ENCODE measurements around the gene FADS2.

The FADS2 gene

GRCh38 chr11:61781585-61781984 lies 46.5 kb upstream of the FADS2 start:
- Mint-ChIP-seq H3K27ac (no peak overlapping the region), H3K4me3 (no peak overlapping the region), H3K36me3 (ENCODE audit: low read depth) (peaks cover 27% of the 10 kb centered on the region), H3K27me3 (ENCODE audit: low read depth, poor library complexity) (no peaks in the 10 kb centered on the region), H3K9me3 (no peaks in the 10 kb centered on the region), H3K4me1 (peaks cover 44% of the 10 kb centered on the region)
- no peak for TF ChIP-seq CTCF (IDR thresholded peaks at IDR 0.05)
- no peak for DNase-seq

GRCh38 chr11:61782299-61782698 lies 45.8 kb upstream of the FADS2 start:
- no peaks in the 10 kb centered on the region for H3K9me3 Mint-ChIP-seq
- H3K27me3 Mint-ChIP-seq (ENCODE audit: low read depth, poor library complexity), result no peaks in the 10 kb centered on the region
- no peak overlapping the region for H3K4me3 Mint-ChIP-seq
- no peak overlapping the region for H3K27ac Mint-ChIP-seq
- H3K36me3 Mint-ChIP-seq (ENCODE audit: low read depth), result peaks cover 27% of the 10 kb centered on the region
- H3K4me1 Mint-ChIP-seq, result peaks cover 48% of the 10 kb centered on the region
- TF ChIP-seq CTCF (IDR thresholded peaks at IDR 0.05), result no peak
- no peak for DNase-seq

- H3K27me3 Mint-ChIP-seq (ENCODE audit: low read depth, poor library complexity), result no peaks in the 10 kb centered on the region
- no peak for TF ChIP-seq CTCF (IDR thresholded peaks at IDR 0.05)
- H3K27ac Mint-ChIP-seq, result peak overlapping the region; percentile 66
- DNase-seq, result no peak
- no peaks in the 10 kb centered on the region for H3K9me3 Mint-ChIP-seq
- H3K4me3 Mint-ChIP-seq, result no peak overlapping the region
- peaks cover 48% of the 10 kb centered on the region for H3K4me1 Mint-ChIP-seq
- H3K36me3 Mint-ChIP-seq (ENCODE audit: low read depth), result peaks cover 25% of the 10 kb centered on the region
These were observed 45.3 kb upstream of the FADS2 start for GRCh38 chr11:61782841-61783240.

GRCh38 chr11:61783717-61784505 lies 44.2 kb upstream of the FADS2 start:
- no peak overlapping the region for H3K4me3 Mint-ChIP-seq
- H3K9me3 Mint-ChIP-seq, result no peaks in the 10 kb centered on the region
- H3K27me3 Mint-ChIP-seq (ENCODE audit: low read depth, poor library complexity), result no peaks in the 10 kb centered on the region
- no peak for TF ChIP-seq CTCF (IDR thresholded peaks at IDR 0.05)
- DNase-seq, result no peak
- H3K4me1 Mint-ChIP-seq, result peaks cover 44% of the 10 kb centered on the region
- peaks cover 32% of the 10 kb centered on the region for H3K36me3 Mint-ChIP-seq (ENCODE audit: low read depth)
- peak overlapping the region; percentile 85 for H3K27ac Mint-ChIP-seq

- H3K9me3 Mint-ChIP-seq, result no peaks in the 10 kb centered on the region
- no peak overlapping the region for H3K4me3 Mint-ChIP-seq
- no peak for DNase-seq
- H3K36me3 Mint-ChIP-seq (ENCODE audit: low read depth), result peaks cover 35% of the 10 kb centered on the region
- peak overlapping the region; percentile 57 for H3K27ac Mint-ChIP-seq
- no peak for TF ChIP-seq CTCF (IDR thresholded peaks at IDR 0.05)
- peaks cover 43% of the 10 kb centered on the region for H3K4me1 Mint-ChIP-seq
- no peaks in the 10 kb centered on the region for H3K27me3 Mint-ChIP-seq (ENCODE audit: low read depth, poor library complexity)
These were observed 43.6 kb upstream of the FADS2 start for GRCh38 chr11:61784506-61784805.

GRCh38 chr11:61785837-61786402 lies 42.2 kb upstream of the FADS2 start:
- H3K36me3 Mint-ChIP-seq (ENCODE audit: low read depth), result peaks cover 47% of the 10 kb centered on the region

More at GRCh38 chr11:61785837-61786402, 42.2 kb upstream of the FADS2 start:
- Mint-ChIP-seq H3K9me3 (no peaks in the 10 kb centered on the region), H3K4me1 (peaks cover 48% of the 10 kb centered on the region), H3K27ac (peak overlapping the region; percentile 71), H3K27me3 (ENCODE audit: low read depth, poor library complexity) (no peaks in the 10 kb centered on the region), H3K4me3 (peak overlapping the region; percentile 47)
- DNase-seq, result peak; percentile 56
- peak; percentile 14 for TF ChIP-seq CTCF (IDR thresholded peaks at IDR 0.05)
